Measurements from ENCODE around the gene OTOGL.
"Not testable (repeated sequence)": the region's sequence is repeated elsewhere in the genome, so short reads cannot be mapped to it uniquely, and the experiment has no call there.

The OTOGL gene

GRCh38 chr12:80212938-80213645 lies 113.8 kb downstream of the OTOGL start:
- 80% methylated on average over 3 of the region's 4 CpGs for WGBS

DNA sequence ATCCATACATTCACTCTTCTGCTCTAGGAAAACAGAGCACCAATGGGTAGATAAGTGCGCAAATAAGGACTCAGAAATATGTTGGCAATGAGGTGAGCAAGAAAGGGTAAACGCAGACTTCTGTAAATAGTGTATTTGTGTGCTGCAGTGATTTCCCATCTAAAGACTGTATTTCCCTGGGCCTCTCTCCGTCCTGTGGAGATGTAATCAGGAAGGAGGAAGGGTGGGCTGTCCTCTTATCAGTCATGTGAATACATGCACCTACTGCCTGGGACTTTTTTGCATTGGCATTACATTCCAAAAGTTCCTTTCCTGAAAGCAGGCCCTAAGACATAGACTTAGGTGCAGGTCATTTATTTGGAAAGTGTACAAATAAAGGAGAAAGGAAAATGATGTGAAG lies 114.5 kb downstream of the OTOGL start:
- Histone ChIP-seq H3K4me2 (ENCODE audit: low read length, poor library complexity, severe bottlenecking) (no peak overlapping the region), H4K91ac (ENCODE audit: low read length) (no peak overlapping the region), H3K36me3 (ENCODE audit: control insufficient read depth in 1 of 2, insufficient read depth in 2 of 2, low read depth in 1 of 2, low read length in 2 of 2) (no peaks in the 10 kb centered on the region), H2BK15ac (ENCODE audit: low read depth, poor library complexity, severe bottlenecking) (no peak overlapping the region), H3K4ac (ENCODE audit: low read depth in 1 of 2, low read length in 2 of 2) (no peak overlapping the region), H3K9ac (ENCODE audit: low read length) (no peak overlapping the region), H2BK12ac (ENCODE audit: low read length in 2 of 2) (no peak overlapping the region), H3K79me1 (replicated peaks; ENCODE audit: low read length, poor library complexity, severe bottlenecking) (no peaks in the 10 kb centered on the region), H3K18ac (ENCODE audit: low read depth in 1 of 2, low read length in 2 of 2) (no peak overlapping the region), H2BK5ac (ENCODE audit: low read depth, low read length, poor library complexity, severe bottlenecking) (no peak overlapping the region), H3K27me3 (ENCODE audit: control insufficient read depth in 1 of 2, insufficient read depth in 1 of 2, low read length in 2 of 2) (no peaks in the 10 kb centered on the region), H4K8ac (ENCODE audit: low read length) (no peak overlapping the region), H3K4me3 (ENCODE audit: insufficient read depth in 1 of 2, low read depth in 1 of 2, low read length in 2 of 2) (no peak overlapping the region), H3K23ac (ENCODE audit: low read length in 2 of 2) (no peak overlapping the region), H2AFZ (ENCODE audit: low read depth, low read length) (no peak overlapping the region), H2AK5ac (ENCODE audit: low read length, severe bottlenecking) (no peak overlapping the region), H3K14ac (ENCODE audit: low read length in 2 of 2) (no peak overlapping the region), H3K27ac (ENCODE audit: low read length, poor library complexity, severe bottlenecking) (no peak overlapping the region), H3K4me1 (ENCODE audit: control insufficient read depth, insufficient read depth, low read depth, low read length) (peaks cover 2% of the 10 kb centered on the region), H2BK120ac (ENCODE audit: low read depth, low read length) (no peak overlapping the region), H3K9me3 (ENCODE audit: control insufficient read depth, low read length) (no peaks in the 10 kb centered on the region)
- WGBS: 80% methylated on average over 3 of the region's 3 CpGs
- DNase-seq: no peak

More at GRCh38 chr12:80212938-80213645, 113.8 kb downstream of the OTOGL start:
- Histone ChIP-seq H3K4me2 (ENCODE audit: low read length, poor library complexity, severe bottlenecking) (no peak overlapping the region), H3K36me3 (ENCODE audit: control insufficient read depth in 1 of 2, insufficient read depth in 2 of 2, low read depth in 1 of 2, low read length in 2 of 2) (no peaks in the 10 kb centered on the region), H3K4me1 (ENCODE audit: control insufficient read depth, insufficient read depth, low read depth, low read length) (peaks cover 2% of the 10 kb centered on the region), H3K27me3 (ENCODE audit: control insufficient read depth in 1 of 2, insufficient read depth in 1 of 2, low read length in 2 of 2) (no peaks in the 10 kb centered on the region), H3K79me1 (replicated peaks; ENCODE audit: low read length, poor library complexity, severe bottlenecking) (no peaks in the 10 kb centered on the region), H4K8ac (ENCODE audit: low read length) (no peak overlapping the region), H4K91ac (ENCODE audit: low read length) (no peak overlapping the region), H2BK120ac (ENCODE audit: low read depth, low read length) (no peak overlapping the region), H3K9me3 (ENCODE audit: control insufficient read depth, low read length) (no peaks in the 10 kb centered on the region), H3K4me3 (ENCODE audit: insufficient read depth in 1 of 2, low read depth in 1 of 2, low read length in 2 of 2) (no peak overlapping the region), H3K4ac (ENCODE audit: low read depth in 1 of 2, low read length in 2 of 2) (no peak overlapping the region), H3K18ac (ENCODE audit: low read depth in 1 of 2, low read length in 2 of 2) (no peak overlapping the region), H2BK5ac (ENCODE audit: low read depth, low read length, poor library complexity, severe bottlenecking) (no peak overlapping the region), H2AFZ (ENCODE audit: low read depth, low read length) (no peak overlapping the region), H3K9ac (ENCODE audit: low read length) (no peak overlapping the region), H3K27ac (ENCODE audit: low read length, poor library complexity, severe bottlenecking) (no peak overlapping the region), H2AK5ac (ENCODE audit: low read length, severe bottlenecking) (no peak overlapping the region), H3K14ac (ENCODE audit: low read length in 2 of 2) (no peak overlapping the region), H2BK15ac (ENCODE audit: low read depth, poor library complexity, severe bottlenecking) (no peak overlapping the region), H2BK12ac (ENCODE audit: low read length in 2 of 2) (no peak overlapping the region), H3K23ac (ENCODE audit: low read length in 2 of 2) (no peak overlapping the region)
- no peak for DNase-seq

DNA sequence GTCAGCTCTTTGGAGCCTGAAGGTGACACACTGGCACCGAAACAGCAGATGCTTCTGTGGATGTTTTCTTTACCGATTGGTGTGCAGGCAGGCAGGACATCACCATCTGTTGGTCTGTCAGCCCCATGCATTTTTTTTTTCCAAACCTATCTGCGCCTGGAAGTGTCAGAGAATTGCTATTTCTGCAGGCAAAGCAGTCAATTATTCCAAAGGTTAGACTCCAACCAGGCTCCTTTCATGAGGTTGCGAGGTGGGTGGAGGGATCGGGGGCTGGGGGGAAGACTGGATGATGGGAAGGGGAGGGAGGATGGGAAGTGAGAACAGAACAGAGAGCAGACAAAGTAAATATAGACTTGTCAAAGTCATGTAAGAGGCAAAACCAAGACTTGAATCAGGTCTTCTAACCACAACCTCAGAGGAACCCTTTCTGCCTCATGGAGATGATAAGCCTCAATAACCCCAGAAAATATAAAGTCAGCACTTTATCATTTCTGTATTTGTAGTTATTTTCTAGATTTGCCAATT lies 117.7 kb downstream of the OTOGL start:
- Histone ChIP-seq H2AK5ac (ENCODE audit: low read length, severe bottlenecking) (no peak overlapping the region), H3K4ac (ENCODE audit: low read depth in 1 of 2, low read length in 2 of 2) (no peak overlapping the region), H2BK12ac (ENCODE audit: low read length in 2 of 2) (no peak overlapping the region), H3K4me1 (ENCODE audit: control insufficient read depth, insufficient read depth, low read depth, low read length) (peaks cover 3% of the 10 kb centered on the region), H3K14ac (ENCODE audit: low read length in 2 of 2) (no peak overlapping the region), H2AFZ (ENCODE audit: low read depth, low read length) (no peak overlapping the region), H3K9me3 (ENCODE audit: control insufficient read depth, low read length) (no peaks in the 10 kb centered on the region), H3K36me3 (ENCODE audit: control insufficient read depth in 1 of 2, insufficient read depth in 2 of 2, low read depth in 1 of 2, low read length in 2 of 2) (no peaks in the 10 kb centered on the region), H2BK5ac (ENCODE audit: low read depth, low read length, poor library complexity, severe bottlenecking) (no peak overlapping the region), H3K4me3 (ENCODE audit: insufficient read depth in 1 of 2, low read depth in 1 of 2, low read length in 2 of 2) (no peak overlapping the region), H3K27ac (ENCODE audit: low read length, poor library complexity, severe bottlenecking) (no peak overlapping the region), H2BK15ac (ENCODE audit: low read depth, poor library complexity, severe bottlenecking) (no peak overlapping the region), H3K4me2 (ENCODE audit: low read length, poor library complexity, severe bottlenecking) (no peak overlapping the region), H3K18ac (ENCODE audit: low read depth in 1 of 2, low read length in 2 of 2) (no peak overlapping the region), H2BK120ac (ENCODE audit: low read depth, low read length) (no peak overlapping the region), H4K91ac (ENCODE audit: low read length) (no peak overlapping the region), H3K27me3 (ENCODE audit: control insufficient read depth in 1 of 2, insufficient read depth in 1 of 2, low read length in 2 of 2) (no peaks in the 10 kb centered on the region), H4K8ac (ENCODE audit: low read length) (no peak overlapping the region), H3K23ac (ENCODE audit: low read length in 2 of 2) (no peak overlapping the region), H3K9ac (ENCODE audit: low read length) (no peak overlapping the region), H3K79me1 (replicated peaks; ENCODE audit: low read length, poor library complexity, severe bottlenecking) (no peaks in the 10 kb centered on the region)
- WGBS: 53% methylated on average over 5 of the region's 5 CpGs
- DNase-seq: no peak

- not testable (repeated sequence) for H3K14ac ChIP-seq (ENCODE audit: low read length in 2 of 2); H2BK12ac ChIP-seq (ENCODE audit: low read length in 2 of 2); H3K27me3 ChIP-seq (ENCODE audit: control insufficient read depth in 1 of 2, insufficient read depth in 1 of 2, low read length in 2 of 2); H3K23ac ChIP-seq (ENCODE audit: low read length in 2 of 2); H3K4me1 ChIP-seq (ENCODE audit: control insufficient read depth, insufficient read depth, low read depth, low read length); H2AK5ac ChIP-seq (ENCODE audit: low read length, severe bottlenecking); H2BK120ac ChIP-seq (ENCODE audit: low read depth, low read length); H3K27ac ChIP-seq (ENCODE audit: low read length, poor library complexity, severe bottlenecking); H3K9ac ChIP-seq (ENCODE audit: low read length); H4K8ac ChIP-seq (ENCODE audit: low read length); H4K91ac ChIP-seq (ENCODE audit: low read length); H3K9me3 ChIP-seq (ENCODE audit: control insufficient read depth, low read length); H3K4me2 ChIP-seq (ENCODE audit: low read length, poor library complexity, severe bottlenecking); H3K4ac ChIP-seq (ENCODE audit: low read depth in 1 of 2, low read length in 2 of 2); DNase-seq; H3K36me3 ChIP-seq (ENCODE audit: control insufficient read depth in 1 of 2, insufficient read depth in 2 of 2, low read depth in 1 of 2, low read length in 2 of 2); H2BK15ac ChIP-seq (ENCODE audit: low read depth, poor library complexity, severe bottlenecking); H2BK5ac ChIP-seq (ENCODE audit: low read depth, low read length, poor library complexity, severe bottlenecking); H3K4me3 ChIP-seq (ENCODE audit: insufficient read depth in 1 of 2, low read depth in 1 of 2, low read length in 2 of 2); H3K79me1 ChIP-seq (replicated peaks; ENCODE audit: low read length, poor library complexity, severe bottlenecking); H3K18ac ChIP-seq (ENCODE audit: low read depth in 1 of 2, low read length in 2 of 2); H2AFZ ChIP-seq (ENCODE audit: low read depth, low read length)
- 87% methylated on average over 3 of the region's 5 CpGs for WGBS
Observed at GRCh38 chr12:80218925-80219324, 119.6 kb downstream of the OTOGL start.
